Measurements from ENCODE around the gene CLEC5A. TPM values are rescaled to one million over a fixed set of nuclear protein-coding genes. Genes with fewer than 3 reads are reported as not detected.

The CLEC5A gene
- total and polyA plus RNA-seq, 2 of the 8 experiments (the other 6 are each of a cell fraction or from before 2014, with no cell fraction given): not detected

GRCh38 chr7:141979568-141979967, 32.8 kb upstream of the CLEC5A start:
- Histone ChIP-seq H2BK120ac (replicated peaks; ENCODE audit: low read depth, low read length) (no peak overlapping the region), H3K4ac (replicated peaks; ENCODE audit: insufficient read length, low read depth, low read length) (no peak overlapping the region), H3K18ac (ENCODE audit: extremely low read depth, low read length) (no peak overlapping the region), H3K4me3 (ENCODE audit: extremely low read depth in 1 of 4, insufficient read depth in 2 of 4, low read depth in 3 of 4, low read length in 4 of 4) (no peak overlapping the region), H2AK5ac (ENCODE audit: low read depth, low read length) (no peak overlapping the region), H3K4me2 (ENCODE audit: insufficient read depth in 1 of 2, low read depth in 2 of 2, low read length in 2 of 2) (no peak overlapping the region), H3K56ac (replicated peaks; ENCODE audit: insufficient read length, low read depth, low read length) (no peak overlapping the region), H3K4me1 (replicated peaks in 1 of 4; ENCODE audit: control insufficient read depth in 3 of 4, insufficient read depth in 4 of 4, low read length in 3 of 4) (no peaks in the 10 kb centered on the region; a peak in 1 of 7 replicates), H3K36me3 (ENCODE audit: control insufficient read depth in 2 of 4, insufficient read depth in 4 of 4, low read length in 3 of 4) (no peaks in the 10 kb centered on the region), H2BK5ac (ENCODE audit: low read depth, low read length) (no peak overlapping the region), H3K79me2 (ENCODE audit: control insufficient read depth in 1 of 2, insufficient read depth in 2 of 2, low read length in 2 of 2) (no peaks in the 10 kb centered on the region), H3K23me2 (ENCODE audit: low read depth, low read length) (no peaks in the 10 kb centered on the region), H2BK15ac (ENCODE audit: low read length) (no peak overlapping the region), H4K8ac (ENCODE audit: extremely low read depth, insufficient read depth, low read length) (no peak overlapping the region), H3K9ac (replicated peaks in 1 of 4; ENCODE audit: extremely low read depth in 1 of 4, low read depth in 3 of 4, low read length in 3 of 4) (no peak overlapping the region), H2AFZ (ENCODE audit: low read length) (no peak overlapping the region), H3K79me1 (ENCODE audit: low read depth, low read length) (no peaks in the 10 kb centered on the region), H4K20me1 (replicated peaks in 1 of 2; ENCODE audit: control insufficient read depth in 1 of 2, insufficient read depth in 2 of 2, low read length in 2 of 2) (no peaks in the 10 kb centered on the region), H4K91ac (replicated peaks; ENCODE audit: insufficient read length, low read length) (no peak overlapping the region), H3K27ac (ENCODE audit: low read depth, low read length) (no peak overlapping the region), H3K23ac (ENCODE audit: insufficient read length) (no peak overlapping the region), H2BK20ac (ENCODE audit: low read length) (no peak overlapping the region), H3K14ac (ENCODE audit: insufficient read length) (no peak overlapping the region), H2BK12ac (ENCODE audit: low read depth, low read length) (no peak overlapping the region), H4K5ac (ENCODE audit: insufficient read length, low read depth, low read length) (no peak overlapping the region), H3K9me3 (ENCODE audit: insufficient read depth in 2 of 2, low read depth in 1 of 2, low read length in 1 of 2) (no peaks in the 10 kb centered on the region), H3K27me3 (replicated peaks in 1 of 4; ENCODE audit: control insufficient read depth in 3 of 4, extremely low read depth in 1 of 4, insufficient read depth in 3 of 4, low read length in 3 of 4) (no peaks in the 10 kb centered on the region)
- ChIA-PET CTCF (ENCODE audit: partially characterized antibody) (no interaction called here), POLR2A (ENCODE audit: partially characterized antibody) (no interaction called here)
- DNase-seq (ENCODE audit: low read depth in 1 of 2, low spot score in 2 of 2) (no peak), FAIRE-seq (no peak)
- WGBS, 2 experiments (ENCODE audit: extremely low coverage in 1 of 2, insufficient coverage in 1 of 2, insufficient read length in 1 of 2, insufficient replicate concordance in 2 of 2, low coverage in 1 of 2, low lambda C conversion rate in 2 of 2, missing lambda C conversion rate in 1 of 2): 93% methylated on average over 2 of the region's 2 CpGs; no CpG with 5 or more reads in 1 of the 2 experiments
- TF ChIP-seq CBX5 (IDR thresholded peaks at IDR 0.05; ENCODE audit: low read depth, low read length) (no peak), POLR2AphosphoS5 (IDR thresholded peaks at IDR 0.05; ENCODE audit: low read depth, low read length) (no peak), EGR1 (IDR thresholded peaks at IDR 0.05; ENCODE audit: borderline replicate concordance, low read depth, low read length) (no peak), RBBP5 (IDR thresholded peaks at IDR 0.05; ENCODE audit: borderline replicate concordance, low read depth, low read length) (no peak), MAX (IDR thresholded peaks at IDR 0.05) (no peak), POLR2A (IDR thresholded peaks at IDR 0.05; ENCODE audit: control extremely low read depth in 1 of 2, low read depth in 2 of 2, low read length in 2 of 2) (no peak), RXRA (IDR thresholded peaks at IDR 0.05; ENCODE audit: insufficient read depth, low read depth, low read length) (no peak), TBP (IDR thresholded peaks at IDR 0.05; ENCODE audit: low read depth, low read length) (no peak)
- TF ChIP-seq, protein P1, sequence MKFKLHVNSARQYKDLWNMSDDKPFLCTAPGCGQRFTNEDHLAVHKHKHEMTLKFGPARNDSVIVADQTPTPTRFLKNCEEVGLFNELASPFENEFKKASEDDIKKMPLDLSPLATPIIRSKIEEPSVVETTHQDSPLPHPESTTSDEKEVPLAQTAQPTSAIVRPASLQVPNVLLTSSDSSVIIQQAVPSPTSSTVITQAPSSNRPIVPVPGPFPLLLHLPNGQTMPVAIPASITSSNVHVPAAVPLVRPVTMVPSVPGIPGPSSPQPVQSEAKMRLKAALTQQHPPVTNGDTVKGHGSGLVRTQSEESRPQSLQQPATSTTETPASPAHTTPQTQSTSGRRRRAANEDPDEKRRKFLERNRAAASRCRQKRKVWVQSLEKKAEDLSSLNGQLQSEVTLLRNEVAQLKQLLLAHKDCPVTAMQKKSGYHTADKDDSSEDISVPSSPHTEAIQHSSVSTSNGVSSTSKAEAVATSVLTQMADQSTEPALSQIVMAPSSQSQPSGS (IDR thresholded peaks at IDR 0.05; ENCODE audit: low read length): no peak
- TF ChIP-seq, protein P2, sequence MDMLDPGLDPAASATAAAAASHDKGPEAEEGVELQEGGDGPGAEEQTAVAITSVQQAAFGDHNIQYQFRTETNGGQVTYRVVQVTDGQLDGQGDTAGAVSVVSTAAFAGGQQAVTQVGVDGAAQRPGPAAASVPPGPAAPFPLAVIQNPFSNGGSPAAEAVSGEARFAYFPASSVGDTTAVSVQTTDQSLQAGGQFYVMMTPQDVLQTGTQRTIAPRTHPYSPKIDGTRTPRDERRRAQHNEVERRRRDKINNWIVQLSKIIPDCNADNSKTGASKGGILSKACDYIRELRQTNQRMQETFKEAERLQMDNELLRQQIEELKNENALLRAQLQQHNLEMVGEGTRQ (IDR thresholded peaks at IDR 0.05; ENCODE audit: low read length): no peak
